Mesenchymal stem cell (in vitro differentiated cells and primary cell): ENCODE data around the gene ZC3HAV1.

Experiments
- DNase-seq: peaks from one replicate; pipeline ENCODE4 v3.0.0-alpha.2; 2013
- H2AFZ ChIP-seq: one replicate; pipeline ENCODE4 v1.6.1; 2013; ENCODE audit warnings: low read depth, mild to moderate bottlenecking, control low read depth, inconsistent platforms, low read length, moderate library complexity
- H2AK5ac ChIP-seq: 2 replicates; pipeline ENCODE4 v1.6.1; 2013; ENCODE audit warnings: low read length, moderate library complexity, mild to moderate bottlenecking, inconsistent platforms; ENCODE audit not compliant: severe bottlenecking
- H2BK120ac ChIP-seq: one replicate; pipeline ENCODE4 v1.6.1; 2013; ENCODE audit warnings: low read depth, mild to moderate bottlenecking, inconsistent platforms, low read length, moderate library complexity
- H2BK12ac ChIP-seq, 2 experiments: one replicate each; pipeline ENCODE4 v1.6.1; 2013; ENCODE audit warnings: inconsistent platforms in 2 of 2, low read length in 2 of 2, mild to moderate bottlenecking in 2 of 2, moderate library complexity in 2 of 2, control low read depth in 1 of 2
- H2BK15ac ChIP-seq: one replicate; pipeline ENCODE4 v1.6.1; 2013; ENCODE audit warnings: mild to moderate bottlenecking, low read depth, inconsistent platforms; ENCODE audit not compliant: poor library complexity, severe bottlenecking
- H2BK5ac ChIP-seq: 2 replicates; pipeline ENCODE4 v1.6.1; 2013; ENCODE audit warnings: low read depth, mild to moderate bottlenecking, low read length, control low read depth, inconsistent platforms; ENCODE audit not compliant: poor library complexity, severe bottlenecking
- H3K14ac ChIP-seq, 2 experiments: one replicate each; pipeline ENCODE4 v1.6.1; 2013; ENCODE audit warnings: inconsistent platforms in 2 of 2, low read length in 2 of 2, control low read depth in 1 of 2, mild to moderate bottlenecking in 1 of 2, moderate library complexity in 1 of 2
- H3K18ac ChIP-seq, 2 experiments: one replicate each; pipeline ENCODE4 v1.6.1; 2013; ENCODE audit warnings: inconsistent platforms in 2 of 2, low read length in 2 of 2, control low read depth in 1 of 2, low read depth in 1 of 2, mild to moderate bottlenecking in 1 of 2
- H3K23ac ChIP-seq, 2 experiments: one replicate each; pipeline ENCODE4 v1.6.1; 2013; ENCODE audit warnings: inconsistent platforms in 2 of 2, low read length in 2 of 2, mild to moderate bottlenecking in 2 of 2, moderate library complexity in 2 of 2, control low read depth in 1 of 2
- H3K27ac ChIP-seq: 2 replicates; pipeline ENCODE4 v1.5.1; 2013; ENCODE audit warnings: mild to moderate bottlenecking, moderate library complexity, low read length, control low read depth, inconsistent platforms; ENCODE audit not compliant: poor library complexity, severe bottlenecking
- H3K27me3 ChIP-seq, 2 experiments: 2 replicates each; pipeline versions ENCODE4 v1.6.1 to v1.7.0; 2013; ENCODE audit warnings: low read length in 2 of 2, mild to moderate bottlenecking in 2 of 2, moderate library complexity in 2 of 2, control low read depth in 1 of 2, inconsistent platforms in 1 of 2; ENCODE audit not compliant: control insufficient read depth in 1 of 2, insufficient read depth in 1 of 2
- H3K36me3 ChIP-seq, 2 experiments: 2 replicates each; pipeline versions ENCODE4 v1.6.1 to v1.7.0; 2013; ENCODE audit warnings: low read length in 2 of 2, control low read depth in 1 of 2, inconsistent platforms in 1 of 2, low read depth in 1 of 2, mild to moderate bottlenecking in 1 of 2; ENCODE audit not compliant: insufficient read depth in 2 of 2, control insufficient read depth in 1 of 2
- H3K4ac ChIP-seq, 2 experiments: one replicate each; pipeline ENCODE4 v1.6.1; 2013; ENCODE audit warnings: inconsistent platforms in 2 of 2, low read length in 2 of 2, mild to moderate bottlenecking in 2 of 2, moderate library complexity in 2 of 2, control low read depth in 1 of 2, low read depth in 1 of 2
- H3K4me1 ChIP-seq: 2 replicates; pipeline ENCODE4 v1.6.1; 2013; ENCODE audit warnings: low read depth, low read length, control low read depth; ENCODE audit not compliant: control insufficient read depth, insufficient read depth
- H3K4me2 ChIP-seq: 2 replicates; pipeline ENCODE4 v1.6.1; 2013; ENCODE audit warnings: low read length, mild to moderate bottlenecking, inconsistent platforms; ENCODE audit not compliant: poor library complexity, severe bottlenecking
- H3K4me3 ChIP-seq, 2 experiments: 2 replicates each; pipeline versions ENCODE4 v1.5.1 to v1.7.0; 2013; ENCODE audit warnings: low read length in 2 of 2, mild to moderate bottlenecking in 2 of 2, control low read depth in 1 of 2, low read depth in 1 of 2; ENCODE audit not compliant: insufficient read depth in 1 of 2
- H3K79me1 ChIP-seq: replicated peaks from 2 replicates; pipeline ENCODE4 v1.6.1; 2013; ENCODE audit warnings: mild to moderate bottlenecking, control low read depth, low read length, inconsistent platforms; ENCODE audit not compliant: poor library complexity, severe bottlenecking
- H3K9ac ChIP-seq: 2 replicates; pipeline ENCODE4 v1.7.0; 2013; ENCODE audit warnings: mild to moderate bottlenecking, low read length, moderate library complexity
- H3K9me3 ChIP-seq: 2 replicates; pipeline ENCODE4 v1.7.0; 2013; ENCODE audit warnings: mild to moderate bottlenecking, low read length; ENCODE audit not compliant: control insufficient read depth
- H4K8ac ChIP-seq: one replicate; pipeline ENCODE4 v1.6.1; 2013; ENCODE audit warnings: inconsistent platforms, mild to moderate bottlenecking, low read length, moderate library complexity
- H4K91ac ChIP-seq: one replicate; pipeline ENCODE4 v1.6.1; 2013; ENCODE audit warnings: mild to moderate bottlenecking, low read length, inconsistent platforms
- WGBS: methylation state at CpG from one replicate; pipeline ENCODE4 v1.1.7; 2013; ENCODE audit warnings: mixed read lengths; 5-methylcytosine and 5-hydroxymethylcytosine counted together

The ZC3HAV1 gene

DNA sequence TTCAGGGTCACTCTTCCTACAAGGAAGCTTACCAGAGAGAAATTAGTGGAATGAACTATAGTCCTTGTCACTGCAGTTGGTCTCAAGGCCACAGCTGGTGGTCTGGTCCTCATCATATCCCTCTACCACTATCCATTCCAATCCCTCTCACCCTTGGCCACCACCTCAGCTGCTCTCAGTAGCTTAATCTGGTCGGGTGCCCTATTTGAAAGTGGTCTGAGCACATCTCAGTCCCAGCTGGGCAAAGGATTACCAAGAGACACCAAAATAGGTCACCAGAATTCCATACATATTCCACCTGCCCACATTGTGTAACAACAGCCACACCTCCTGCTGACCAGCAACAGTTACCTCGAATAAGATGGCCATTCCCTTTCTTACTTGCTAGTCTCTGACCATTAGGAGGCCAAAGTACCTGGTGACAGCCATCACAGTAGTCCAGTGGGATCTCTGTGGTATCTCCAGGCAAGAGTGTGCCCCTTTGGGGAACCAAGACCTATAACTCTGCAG, 3.3 kb upstream of the ZC3HAV1 start:
- H3K4me2 ChIP-seq: no peak overlapping the region
- no peak overlapping the region for H3K4me3 ChIP-seq
- 82% methylated on average over 2 of the region's 2 CpGs for WGBS
- H4K91ac ChIP-seq: peak overlapping the region; percentile 10
- no peak overlapping the region for H3K14ac ChIP-seq
- H3K9ac ChIP-seq: no peak overlapping the region
- H4K8ac ChIP-seq: no peak overlapping the region
- H3K4ac ChIP-seq: no peak overlapping the region
- H2BK15ac ChIP-seq: no peak overlapping the region
- no peaks in the 10 kb centered on the region for H3K27me3 ChIP-seq
- no peak overlapping the region for H3K23ac ChIP-seq
- H3K36me3 ChIP-seq: no peaks in the 10 kb centered on the region
- H3K27ac ChIP-seq: no peak overlapping the region
- no peak overlapping the region for H2BK5ac ChIP-seq
- no peak overlapping the region for H2BK12ac ChIP-seq
- no peaks in the 10 kb centered on the region for H3K79me1 ChIP-seq
- DNase-seq: no peak
- no peak overlapping the region for H2BK120ac ChIP-seq
- no peak overlapping the region for H2AK5ac ChIP-seq
- no peaks in the 10 kb centered on the region for H3K9me3 ChIP-seq
- peaks cover 4% of the 10 kb centered on the region for H3K4me1 ChIP-seq
- H3K18ac ChIP-seq: no peak overlapping the region
- H2AFZ ChIP-seq: no peak overlapping the region

- no peak overlapping the region for H4K91ac ChIP-seq
- 100% methylated on average over 3 of the region's 3 CpGs for WGBS
- H2BK12ac ChIP-seq: no peak overlapping the region
- H3K27ac ChIP-seq: no peak overlapping the region
- peaks cover 4% of the 10 kb centered on the region for H3K4me1 ChIP-seq
- no peaks in the 10 kb centered on the region for H3K9me3 ChIP-seq
- H3K9ac ChIP-seq: no peak overlapping the region
- peak overlapping the region in 1 of 2 experiments; percentile 6 for H3K4ac ChIP-seq
- no peak overlapping the region for H2BK15ac ChIP-seq
- H2AK5ac ChIP-seq: no peak overlapping the region
- H3K79me1 ChIP-seq: no peaks in the 10 kb centered on the region
- H3K18ac ChIP-seq: no peak overlapping the region
- no peak overlapping the region for H2AFZ ChIP-seq
- no peak overlapping the region for H3K23ac ChIP-seq
- no peak overlapping the region for H3K4me3 ChIP-seq
- no peak overlapping the region for H4K8ac ChIP-seq
- no peak overlapping the region for H2BK120ac ChIP-seq
- DNase-seq: no peak
- H2BK5ac ChIP-seq: no peak overlapping the region
- H3K36me3 ChIP-seq: no peaks in the 10 kb centered on the region
- no peak overlapping the region for H3K14ac ChIP-seq
- H3K4me2 ChIP-seq: no peak overlapping the region
- H3K27me3 ChIP-seq: no peaks in the 10 kb centered on the region
Observed at GRCh38 chr7:139112316-139112715, 2.8 kb upstream of the ZC3HAV1 start.

- H2BK120ac ChIP-seq: no peak overlapping the region
- H2BK12ac ChIP-seq: no peak overlapping the region
- H3K4me3 ChIP-seq: no peak overlapping the region
- no peak overlapping the region for H3K14ac ChIP-seq
- WGBS: over 99% methylated on average over 4 of the region's 4 CpGs
- no peaks in the 10 kb centered on the region for H3K9me3 ChIP-seq
- peaks cover 4% of the 10 kb centered on the region for H3K4me1 ChIP-seq
- H3K4ac ChIP-seq: no peak overlapping the region
- H3K27me3 ChIP-seq: no peaks in the 10 kb centered on the region
- H2BK15ac ChIP-seq: no peak overlapping the region
- no peak overlapping the region for H2BK5ac ChIP-seq
- H2AK5ac ChIP-seq: no peak overlapping the region
- H4K8ac ChIP-seq: no peak overlapping the region
- no peaks in the 10 kb centered on the region for H3K36me3 ChIP-seq
- no peak for DNase-seq
- no peak overlapping the region for H4K91ac ChIP-seq
- no peak overlapping the region for H3K4me2 ChIP-seq
- H3K9ac ChIP-seq: no peak overlapping the region
- no peaks in the 10 kb centered on the region for H3K79me1 ChIP-seq
- H3K23ac ChIP-seq: no peak overlapping the region
- H3K27ac ChIP-seq: no peak overlapping the region
- no peak overlapping the region for H3K18ac ChIP-seq
- no peak overlapping the region for H2AFZ ChIP-seq
Observed at GRCh38 chr7:139111811-139112301, 2.3 kb upstream of the ZC3HAV1 start.

DNA sequence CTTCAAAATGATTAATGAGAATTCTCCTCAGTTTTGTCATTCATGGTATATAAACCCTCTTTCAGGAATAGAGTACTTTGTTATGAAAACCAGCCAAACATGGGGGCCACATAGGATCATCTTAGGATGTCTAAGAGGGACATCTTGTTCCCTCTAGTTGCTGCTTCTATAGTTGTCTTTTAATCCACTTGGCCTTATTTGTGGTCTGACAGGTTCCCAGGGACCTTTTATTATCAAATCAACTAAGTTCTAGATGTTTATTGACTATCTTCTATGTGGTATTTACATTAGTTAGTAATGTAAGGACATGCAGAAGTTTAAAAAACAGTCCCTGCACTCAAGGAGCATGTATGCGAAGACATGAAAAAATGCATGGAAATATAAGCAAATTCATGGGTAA, 1.6 kb upstream of the ZC3HAV1 start:
- Histone ChIP-seq H4K8ac (no peak overlapping the region), H3K4me3 (no peak overlapping the region), H3K4me1 (peaks cover 7% of the 10 kb centered on the region), H3K27me3 (no peaks in the 10 kb centered on the region), H3K4me2 (no peak overlapping the region), H3K27ac (no peak overlapping the region), H2BK5ac (no peak overlapping the region), H3K23ac (no peak overlapping the region), H4K91ac (no peak overlapping the region), H2AK5ac (no peak overlapping the region), H3K9ac (no peak overlapping the region), H2BK12ac (no peak overlapping the region), H3K18ac (no peak overlapping the region), H3K79me1 (no peaks in the 10 kb centered on the region), H2AFZ (no peak overlapping the region), H2BK15ac (no peak overlapping the region), H3K36me3 (no peaks in the 10 kb centered on the region), H3K4ac (no peak overlapping the region), H2BK120ac (no peak overlapping the region), H3K14ac (no peak overlapping the region), H3K9me3 (no peaks in the 10 kb centered on the region)
- 96% methylated on average over 1 of the region's 1 CpG for WGBS
- no peak for DNase-seq
